HUES6 (cell line): ENCODE measurements around the gene ALOX12B.
A peak's percentile ranks its signal among the peaks of the same experiment; 100 is the strongest.
"Not testable (repeated sequence)": the region's sequence is repeated elsewhere in the genome, so short reads cannot be mapped to it uniquely, and the experiment has no call there.

Experiments used
- H3K27ac ChIP-seq: 2 replicates; pipeline ENCODE4 v1.7.0; 2013; ENCODE audit warnings: low read depth, mild to moderate bottlenecking, low read length, inconsistent platforms
- H3K27me3 ChIP-seq: 2 replicates; pipeline ENCODE4 v1.6.1; 2013; ENCODE audit warnings: low read length; ENCODE audit not compliant: control insufficient read depth, insufficient read depth
- H3K36me3 ChIP-seq: 2 replicates; pipeline ENCODE4 v1.6.1; 2013; ENCODE audit warnings: low read length; ENCODE audit not compliant: control insufficient read depth, insufficient read depth
- H3K4me1 ChIP-seq: 2 replicates; pipeline ENCODE4 v1.6.1; 2013; ENCODE audit warnings: low read length; ENCODE audit not compliant: control insufficient read depth, insufficient read depth
- H3K4me3 ChIP-seq: 2 replicates; pipeline ENCODE4 v1.5.1; 2013; ENCODE audit warnings: low read depth, low read length
- H3K9ac ChIP-seq: one replicate; pipeline ENCODE4 v1.6.1; 2013; ENCODE audit warnings: mild to moderate bottlenecking, low read length
- H3K9me3 ChIP-seq: 2 replicates; pipeline ENCODE4 v1.6.1; 2013; ENCODE audit warnings: low read depth, low read length; ENCODE audit not compliant: control insufficient read depth, insufficient read depth

The ALOX12B gene

DNA sequence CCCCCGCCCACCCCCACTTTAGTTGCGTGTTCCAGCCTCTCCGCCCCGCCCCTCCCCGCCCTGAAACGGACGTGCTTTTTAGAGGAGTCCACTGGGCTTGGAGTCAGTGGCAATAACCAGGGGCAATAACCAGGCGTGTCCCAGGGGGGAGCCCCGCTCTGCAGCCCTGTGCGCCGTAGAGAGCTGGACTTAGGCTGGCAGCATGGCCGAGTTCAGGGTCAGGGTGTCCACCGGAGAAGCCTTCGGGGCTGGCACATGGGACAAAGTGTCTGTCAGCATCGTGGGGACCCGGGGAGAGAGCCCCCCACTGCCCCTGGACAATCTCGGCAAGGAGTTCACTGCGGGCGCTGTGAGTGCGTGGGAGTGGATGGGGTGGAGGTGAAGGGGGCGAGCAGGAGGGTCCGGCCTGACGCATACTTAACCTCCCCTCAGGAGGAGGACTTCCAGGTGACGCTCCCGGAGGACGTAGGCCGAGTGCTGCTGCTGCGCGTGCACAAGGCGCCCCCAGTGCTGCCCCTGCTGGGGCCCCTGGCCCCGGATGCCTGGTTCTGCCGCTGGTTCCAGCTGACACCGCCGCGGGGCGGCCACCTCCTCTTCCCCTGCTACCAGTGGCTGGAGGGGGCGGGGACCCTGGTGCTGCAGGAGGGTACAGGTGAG, 48.4 kb downstream of the ALOX12B start, which contains the start of gene ALOX15B:
Gene ALOX15B (plus strand): TSS at position 106 of the 657 bp plus-strand sequence. CDS start 97 bp downstream, at position 203.
- Histone ChIP-seq H3K9ac (no peak within 1 kb of the TSS), H3K36me3 (no peaks in the 10 kb centered on the region), H3K27ac (no peak within 1 kb of the TSS), H3K4me3 (peak within 1 kb of the TSS; percentile 52), H3K4me1 (peaks cover 17% of the 10 kb centered on the region), H3K27me3 (peaks cover 4% of the 10 kb centered on the region; the same call in 1 of the 2 replicates), H3K9me3 (no peaks in the 10 kb centered on the region)

DNA sequence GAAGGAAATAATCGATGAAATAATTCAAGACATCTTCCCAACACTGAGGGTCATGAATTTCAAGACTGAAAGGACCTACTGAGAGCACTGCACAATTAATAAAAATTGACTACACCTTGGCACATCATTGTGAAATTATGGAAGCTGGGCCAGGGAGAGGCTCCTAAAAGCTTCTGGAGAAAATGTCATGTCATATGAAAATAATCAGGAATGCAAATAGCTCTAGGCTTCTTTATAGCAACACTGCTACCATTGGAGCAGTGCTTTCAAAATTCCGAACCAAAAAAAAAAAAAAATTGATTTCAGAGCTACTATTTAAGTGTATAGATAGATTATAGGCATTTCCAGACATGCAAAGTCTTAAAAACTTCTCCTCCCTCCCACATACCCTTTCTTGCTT, 55.1 kb downstream of the ALOX12B start:
- H3K36me3 ChIP-seq: no peaks in the 10 kb centered on the region
- 0 out of 2 replicates have a peak, but pooled peaks cover 7% of the 10 kb centered on the region for H3K27me3 ChIP-seq
- peaks cover 7% of the 10 kb centered on the region; the same call in 1 of the 2 replicates for H3K9me3 ChIP-seq
- no peak overlapping the region for H3K4me3 ChIP-seq
- H3K9ac ChIP-seq: no peak overlapping the region
- H3K27ac ChIP-seq: no peak overlapping the region
- no peaks in the 10 kb centered on the region for H3K4me1 ChIP-seq

GRCh38 chr17:8031950-8032349, 55.6 kb downstream of the ALOX12B start:
- no peaks in the 10 kb centered on the region for H3K36me3 ChIP-seq
- no peak overlapping the region for H3K4me3 ChIP-seq
- no peak overlapping the region for H3K9ac ChIP-seq
- H3K27me3 ChIP-seq: 0 out of 2 replicates have a peak, but pooled peaks cover 10% of the 10 kb centered on the region
- H3K4me1 ChIP-seq: no peaks in the 10 kb centered on the region
- H3K27ac ChIP-seq: no peak overlapping the region
- H3K9me3 ChIP-seq: peaks cover 7% of the 10 kb centered on the region; the same call in 1 of the 2 replicates

DNA sequence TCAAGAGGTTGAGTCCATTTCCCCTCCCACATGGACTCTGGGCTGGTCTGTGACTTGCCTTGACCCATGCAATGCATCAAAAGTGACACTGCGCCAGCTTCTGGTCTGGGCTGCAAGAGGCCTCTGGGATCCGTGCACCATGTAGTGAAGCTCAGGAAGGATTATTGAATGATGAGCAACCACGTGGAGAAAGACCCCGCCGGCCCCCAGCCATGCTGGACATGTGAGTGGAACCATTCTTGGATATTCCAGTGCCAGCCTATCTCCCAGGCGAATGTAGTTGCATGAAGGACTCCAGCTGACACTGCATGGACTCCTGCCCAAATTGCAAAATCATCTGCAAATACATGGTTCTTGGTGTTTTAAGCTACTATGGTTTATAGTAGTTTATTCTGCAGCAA, 56.3 kb downstream of the ALOX12B start:
- Histone ChIP-seq H3K4me3 (no peak overlapping the region), H3K36me3 (no peaks in the 10 kb centered on the region), H3K9ac (no peak overlapping the region), H3K27me3 (0 out of 2 replicates have a peak, but pooled peaks cover 11% of the 10 kb centered on the region), H3K27ac (no peak overlapping the region), H3K4me1 (no peaks in the 10 kb centered on the region), H3K9me3 (peaks cover 7% of the 10 kb centered on the region; the same call in 1 of the 2 replicates)

DNA sequence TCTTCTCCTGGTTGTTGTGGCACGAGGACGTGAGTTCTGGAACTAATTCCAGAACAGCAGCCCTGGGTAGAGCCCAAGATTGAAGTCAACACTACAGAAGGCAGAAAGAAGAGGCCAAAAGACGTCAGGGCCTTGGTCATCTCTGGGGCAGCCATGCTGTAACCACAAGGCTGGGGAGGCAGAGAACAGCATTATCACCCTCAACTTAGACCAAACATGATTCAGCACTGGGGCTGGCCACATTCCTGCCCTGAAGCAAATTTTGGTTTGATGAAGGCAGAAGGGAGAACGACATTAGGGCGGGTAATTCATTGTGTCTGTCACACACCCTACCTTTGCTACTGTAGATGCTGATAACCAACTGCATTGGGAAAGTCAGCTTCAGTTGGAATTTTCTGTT, 58.4 kb downstream of the ALOX12B start:
- H3K27me3 ChIP-seq: 0 out of 2 replicates have a peak, but pooled peaks cover 11% of the 10 kb centered on the region
- no peaks in the 10 kb centered on the region for H3K36me3 ChIP-seq
- H3K9ac ChIP-seq: no peak overlapping the region
- no peak overlapping the region for H3K4me3 ChIP-seq
- H3K4me1 ChIP-seq: no peaks in the 10 kb centered on the region
- no peak overlapping the region for H3K27ac ChIP-seq
- H3K9me3 ChIP-seq: peaks cover 7% of the 10 kb centered on the region; the same call in 1 of the 2 replicates

DNA sequence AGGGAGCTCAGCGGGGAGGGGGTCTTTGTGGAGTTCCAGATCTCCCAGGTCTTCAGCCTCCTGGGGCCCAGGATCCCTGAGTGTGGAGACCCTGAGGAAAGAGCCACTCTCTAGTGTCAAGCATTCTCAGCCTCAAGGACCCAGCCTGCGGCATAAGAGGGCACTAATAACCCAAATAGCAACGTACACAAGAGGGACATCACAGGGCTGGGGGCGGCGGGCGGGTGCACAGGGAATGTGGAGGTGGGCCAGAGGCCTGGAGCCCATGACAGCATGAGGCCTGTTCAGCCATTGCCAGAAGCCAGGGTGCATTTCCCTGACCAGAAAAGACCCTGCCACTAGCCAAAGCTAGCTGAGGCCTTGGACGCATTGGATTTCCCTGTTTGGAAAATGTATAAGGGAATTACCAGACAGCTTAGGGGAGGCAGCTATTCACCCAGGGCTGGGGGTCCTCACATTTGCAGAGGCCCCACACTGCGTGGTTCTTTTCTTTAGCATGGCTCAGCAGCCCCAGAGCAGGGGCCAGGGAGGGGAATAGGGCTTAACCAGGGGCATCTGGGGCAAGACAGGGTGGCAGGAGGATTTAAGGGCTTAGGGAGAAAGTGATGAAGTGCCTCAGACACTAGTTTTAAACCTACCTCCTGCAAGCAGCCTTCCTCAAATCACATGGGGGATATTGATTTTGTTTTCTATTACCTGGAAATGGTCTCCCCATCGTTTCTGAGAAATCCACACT, 62.2 kb downstream of the ALOX12B start:
- peaks cover 4% of the 10 kb centered on the region; the same call in 1 of the 2 replicates for H3K4me1 ChIP-seq
- no peaks in the 10 kb centered on the region for H3K36me3 ChIP-seq
- peaks cover 7% of the 10 kb centered on the region; the same call in 1 of the 2 replicates for H3K9me3 ChIP-seq
- no peak overlapping the region for H3K27ac ChIP-seq
- no peak overlapping the region for H3K4me3 ChIP-seq
- no peak overlapping the region for H3K9ac ChIP-seq
- 0 out of 2 replicates have a peak, but pooled peaks cover 11% of the 10 kb centered on the region for H3K27me3 ChIP-seq

- H3K9me3 ChIP-seq, H3K4me3 ChIP-seq, H3K9ac ChIP-seq, H3K4me1 ChIP-seq, H3K27ac ChIP-seq, H3K36me3 ChIP-seq: not testable (repeated sequence)
- H3K27me3 ChIP-seq: 0 out of 2 replicates have a peak, but pooled peaks cover 11% of the 10 kb centered on the region
Observed at GRCh38 chr17:8024161-8024560, 63.4 kb downstream of the ALOX12B start.
